ENCODE results near the gene AAMP. TPM values are rescaled to one million over a fixed set of nuclear protein-coding genes. Genes with fewer than 3 reads are reported as not detected.
"Not testable (repeated sequence)": the region's sequence is repeated elsewhere in the genome, so short reads cannot be mapped to it uniquely, and the experiment has no call there.

The AAMP gene
- total and polyA plus RNA-seq, 9 donors, result 71.1 to 144 (median 106) TPM

DNA sequence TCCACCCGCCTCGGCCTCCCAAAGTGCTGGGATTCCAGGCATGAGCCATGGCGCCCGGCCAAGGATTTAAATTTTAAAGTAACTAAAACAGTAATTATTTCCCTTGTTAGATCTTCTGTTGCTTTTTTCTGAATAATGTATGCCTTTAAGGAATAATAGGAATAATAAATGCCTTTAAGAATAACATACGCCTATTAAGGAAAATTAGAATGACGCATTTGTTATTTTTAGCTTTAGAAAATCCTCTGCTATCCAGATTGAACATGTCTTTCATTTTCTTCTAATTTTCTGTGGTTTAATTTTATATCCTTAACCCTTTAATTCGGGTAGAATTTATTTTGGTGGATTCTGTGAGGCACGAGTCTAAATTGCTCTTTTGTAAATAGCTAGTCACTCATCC lies 45.5 kb upstream of the AAMP start:
- intact Hi-C loops (cut with DNase I), result no loop called here
- no peak overlapping the region for H3K27ac ChIP-seq
- peaks cover 2% of the 10 kb centered on the region for H3K4me1 ChIP-seq (ENCODE audit: insufficient read depth)
- H3K9me3 ChIP-seq, result no peaks in the 10 kb centered on the region
- no peak for TF ChIP-seq POLR2A (IDR thresholded peaks at IDR 0.05)
- DNase-seq, result no peak
- H3K36me3 ChIP-seq, result no peaks in the 10 kb centered on the region
- H3K27me3 ChIP-seq, result no peaks in the 10 kb centered on the region
- WGBS, 3 donors, result 78 to 81% (median 81%) methylated on average over 8 of the region's 8 CpGs
- H3K4me3 ChIP-seq, result no peak overlapping the region

DNA sequence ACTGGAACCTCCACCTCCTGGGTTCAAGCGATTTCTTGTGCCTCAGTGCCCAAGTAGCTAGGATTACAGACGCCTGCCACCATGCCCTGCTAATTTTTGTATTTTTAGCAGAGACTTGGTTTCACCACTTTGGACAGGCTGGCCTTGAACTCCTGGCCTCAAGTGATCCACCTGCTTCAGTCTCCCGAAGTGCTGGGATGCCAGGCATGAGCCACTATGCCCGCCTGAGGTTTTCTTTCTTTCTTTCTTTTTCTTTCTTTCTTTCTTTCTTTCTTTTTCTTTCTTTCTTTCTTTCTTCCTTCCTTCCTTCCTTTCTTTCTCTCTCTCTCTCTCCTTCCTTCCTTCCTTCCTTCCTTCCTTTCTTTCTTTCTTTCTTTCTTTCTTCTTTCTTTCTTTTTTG lies 44.8 kb upstream of the AAMP start:
- H3K4me1 ChIP-seq (ENCODE audit: insufficient read depth), result not testable (repeated sequence)
- WGBS, 3 donors, result 88 to 94% (median 90%) methylated on average over 4 of the region's 4 CpGs

DNA sequence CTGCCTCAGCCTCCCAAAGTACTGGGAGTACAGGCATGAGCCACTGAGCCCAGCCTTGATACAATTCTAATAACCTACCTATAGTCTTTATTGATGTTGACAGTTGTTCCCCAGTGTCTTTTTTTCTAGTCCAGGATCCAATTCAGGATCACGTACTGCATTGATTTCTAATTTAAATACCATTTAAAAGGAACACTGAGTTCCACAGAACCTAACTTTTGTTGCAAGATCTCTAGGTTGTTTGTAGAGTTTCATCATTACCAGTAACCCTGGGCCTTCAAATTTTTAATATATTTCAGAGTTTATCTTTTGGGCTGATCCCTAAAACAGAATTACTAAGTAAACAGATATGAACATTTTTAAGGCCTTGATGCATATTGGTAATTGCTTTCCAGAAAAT lies 43.4 kb upstream of the AAMP start:
- no peak overlapping the region for H3K27ac ChIP-seq
- intact Hi-C loops (cut with DNase I), result no loop called here
- TF ChIP-seq, protein P1, sequence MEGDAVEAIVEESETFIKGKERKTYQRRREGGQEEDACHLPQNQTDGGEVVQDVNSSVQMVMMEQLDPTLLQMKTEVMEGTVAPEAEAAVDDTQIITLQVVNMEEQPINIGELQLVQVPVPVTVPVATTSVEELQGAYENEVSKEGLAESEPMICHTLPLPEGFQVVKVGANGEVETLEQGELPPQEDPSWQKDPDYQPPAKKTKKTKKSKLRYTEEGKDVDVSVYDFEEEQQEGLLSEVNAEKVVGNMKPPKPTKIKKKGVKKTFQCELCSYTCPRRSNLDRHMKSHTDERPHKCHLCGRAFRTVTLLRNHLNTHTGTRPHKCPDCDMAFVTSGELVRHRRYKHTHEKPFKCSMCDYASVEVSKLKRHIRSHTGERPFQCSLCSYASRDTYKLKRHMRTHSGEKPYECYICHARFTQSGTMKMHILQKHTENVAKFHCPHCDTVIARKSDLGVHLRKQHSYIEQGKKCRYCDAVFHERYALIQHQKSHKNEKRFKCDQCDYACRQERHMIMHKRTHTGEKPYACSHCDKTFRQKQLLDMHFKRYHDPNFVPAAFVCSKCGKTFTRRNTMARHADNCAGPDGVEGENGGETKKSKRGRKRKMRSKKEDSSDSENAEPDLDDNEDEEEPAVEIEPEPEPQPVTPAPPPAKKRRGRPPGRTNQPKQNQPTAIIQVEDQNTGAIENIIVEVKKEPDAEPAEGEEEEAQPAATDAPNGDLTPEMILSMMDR (IDR thresholded peaks at IDR 0.05), result no peak
- no peak for TF ChIP-seq EP300 (IDR thresholded peaks at IDR 0.05)
- no peak for TF ChIP-seq POLR2A (IDR thresholded peaks at IDR 0.05)
- DNase-seq, result no peak
- H3K36me3 ChIP-seq, result no peaks in the 10 kb centered on the region
- H3K4me3 ChIP-seq, result no peak overlapping the region
- H3K9me3 ChIP-seq, result no peaks in the 10 kb centered on the region
- no peaks in the 10 kb centered on the region for H3K27me3 ChIP-seq
- peaks cover 2% of the 10 kb centered on the region for H3K4me1 ChIP-seq (ENCODE audit: insufficient read depth)
- 84 to 97% (median 88%) methylated on average over 1 of the region's 1 CpG for WGBS, 3 donors

More for the DNA sequence above, 44.8 kb upstream of the AAMP start:
- H3K9me3 ChIP-seq; H3K36me3 ChIP-seq; DNase-seq; H3K27me3 ChIP-seq; intact Hi-C loops (cut with DNase I); H3K4me3 ChIP-seq; H3K27ac ChIP-seq: not testable (repeated sequence)

DNA sequence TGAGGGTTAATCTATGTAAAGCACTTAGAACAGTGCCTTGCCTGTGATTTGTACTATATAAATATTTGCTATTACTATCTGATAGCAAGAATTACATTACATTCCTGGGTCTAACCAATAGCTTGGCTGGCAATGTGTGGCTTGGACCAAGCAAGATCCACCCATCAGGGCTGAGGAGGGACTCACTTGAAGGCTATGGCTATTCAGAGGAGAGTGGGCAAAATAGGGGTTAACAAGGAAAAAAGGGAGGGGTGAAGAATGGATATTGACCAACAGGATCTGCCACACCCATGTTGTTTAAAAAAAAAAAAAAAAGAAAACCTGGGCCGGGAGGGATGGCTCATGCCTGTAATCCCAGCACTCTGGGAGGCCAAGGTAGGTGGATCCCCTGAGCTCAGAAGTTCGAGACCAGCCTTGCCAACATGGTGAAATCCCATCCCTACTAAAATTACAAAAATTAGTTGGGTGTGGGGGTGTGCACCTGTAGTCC lies 42.4 kb upstream of the AAMP start:
- no peak for DNase-seq
- H3K27ac ChIP-seq, result no peak overlapping the region
- TF ChIP-seq POLR2A (IDR thresholded peaks at IDR 0.05) (no peak), EP300 (IDR thresholded peaks at IDR 0.05) (no peak)
- TF ChIP-seq, protein P1 (IDR thresholded peaks at IDR 0.05), result no peak
- no peak overlapping the region for H3K4me3 ChIP-seq
- no peaks in the 10 kb centered on the region for H3K9me3 ChIP-seq
- no peaks in the 10 kb centered on the region for H3K27me3 ChIP-seq
- intact Hi-C loops (cut with DNase I), result no loop called here
- H3K4me1 ChIP-seq (ENCODE audit: insufficient read depth), result peaks cover 2% of the 10 kb centered on the region
- no peaks in the 10 kb centered on the region for H3K36me3 ChIP-seq
- 71 to 83% (median 80%) methylated on average over 2 of the region's 2 CpGs for WGBS, 3 donors

DNA sequence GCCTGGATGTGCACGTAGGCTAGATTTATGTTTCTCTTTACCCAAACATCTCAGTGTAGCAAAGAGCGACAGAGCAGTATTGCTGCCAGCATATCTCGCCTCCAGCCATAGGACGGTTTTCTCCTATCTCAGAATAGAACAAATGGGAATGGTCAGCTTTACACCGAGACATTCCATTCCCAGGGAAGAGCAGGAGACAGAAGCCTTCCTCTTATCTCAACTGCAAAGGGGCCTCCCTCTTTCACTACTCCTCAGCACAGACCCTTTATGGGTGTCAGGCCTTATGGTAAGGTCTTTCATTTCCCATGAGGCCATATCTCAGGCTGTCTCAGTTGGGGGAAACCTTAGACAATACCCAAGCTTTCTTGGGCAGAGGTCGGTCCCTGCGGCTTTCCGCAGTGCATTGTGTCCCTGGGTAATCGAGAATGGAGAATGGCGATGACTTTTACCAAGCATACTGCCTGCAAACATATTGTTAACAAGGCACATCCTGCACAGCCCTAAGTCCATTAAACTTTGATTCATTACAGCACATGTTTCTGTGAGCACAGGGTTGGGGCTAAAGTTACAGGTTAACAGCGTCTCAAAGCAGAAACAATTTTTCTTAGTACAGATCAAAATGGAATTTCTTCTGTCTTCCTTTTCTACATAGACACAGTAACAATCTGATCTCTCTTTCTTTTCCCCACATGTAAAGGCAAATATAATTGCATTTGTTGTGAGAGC lies 41.8 kb upstream of the AAMP start:
- intact Hi-C loops (cut with DNase I); H3K9me3 ChIP-seq; H3K27ac ChIP-seq; H3K4me1 ChIP-seq (ENCODE audit: insufficient read depth); H3K27me3 ChIP-seq; H3K36me3 ChIP-seq; H3K4me3 ChIP-seq; DNase-seq: not testable (repeated sequence)
- WGBS, 3 donors, result 29 to 38% (median 30%) methylated on average over 11 of the region's 11 CpGs

DNA sequence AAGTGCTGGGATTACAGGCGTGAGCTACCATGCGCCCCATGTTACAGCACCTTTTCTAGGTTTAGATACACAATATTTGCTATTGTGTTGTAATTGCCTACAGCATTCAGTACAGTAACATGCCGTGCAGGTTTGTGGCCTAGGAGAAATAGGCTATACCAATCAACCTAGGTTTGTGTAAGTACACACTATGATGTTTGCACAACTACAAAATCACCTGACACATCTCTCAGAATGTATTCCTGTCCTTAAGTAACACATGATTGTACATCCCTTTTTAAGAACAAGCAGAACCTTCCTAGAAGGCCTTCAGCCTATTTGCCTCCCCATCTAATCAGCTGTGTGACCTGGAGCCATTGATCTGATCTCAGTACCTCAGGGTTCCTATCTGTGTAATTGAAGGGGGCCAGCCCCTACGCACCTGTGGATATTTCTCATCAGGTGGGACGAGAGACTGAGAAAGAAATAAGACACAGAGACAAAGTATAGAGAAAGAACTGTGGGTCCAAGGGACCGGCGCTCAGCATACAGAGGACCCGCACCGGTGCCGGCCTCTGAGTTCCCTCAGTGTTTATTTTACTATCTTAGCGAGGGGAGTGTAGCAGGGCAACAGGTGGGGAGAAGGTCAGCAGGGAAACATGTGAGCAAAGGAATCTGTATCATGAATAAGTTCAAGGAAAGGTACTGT lies 41.1 kb upstream of the AAMP start:
- Histone ChIP-seq H3K27me3 (no peaks in the 10 kb centered on the region), H3K4me1 (ENCODE audit: insufficient read depth) (no peaks in the 10 kb centered on the region), H3K9me3 (no peaks in the 10 kb centered on the region), H3K36me3 (no peaks in the 10 kb centered on the region), H3K4me3 (no peak overlapping the region), H3K27ac (no peak overlapping the region)
- no peak for DNase-seq
- 54 to 61% (median 58%) methylated on average over 11 of the region's 11 CpGs for WGBS, 3 donors
- TF ChIP-seq, protein P1 (IDR thresholded peaks at IDR 0.05), result no peak
- TF ChIP-seq POLR2A (IDR thresholded peaks at IDR 0.05) (no peak), EP300 (IDR thresholded peaks at IDR 0.05) (no peak)
- intact Hi-C loops (cut with DNase I), result no loop called here
